Skeletal muscle satellite cell (primary cell): ENCODE results near the gene GPR160.
"Not testable (repeated sequence)": the region's sequence is repeated elsewhere in the genome, so short reads cannot be mapped to it uniquely, and the experiment has no call there.

Source experiments
- H3K27me3 ChIP-seq: 2 replicates; pipeline ENCODE4 v1.7.0; 2013; ENCODE audit warnings: low read length; ENCODE audit not compliant: control insufficient read depth, insufficient read depth
- H3K36me3 ChIP-seq: 2 replicates; pipeline ENCODE4 v1.7.0; 2013; ENCODE audit warnings: mild to moderate bottlenecking, control low read depth, low read length; ENCODE audit not compliant: insufficient read depth
- H3K4me1 ChIP-seq: 2 replicates; pipeline ENCODE4 v1.7.0; 2013; ENCODE audit warnings: low read length; ENCODE audit not compliant: control insufficient read depth, insufficient read depth
- H3K4me2 ChIP-seq: 2 replicates; pipeline ENCODE4 v1.7.0; 2013; ENCODE audit warnings: mild to moderate bottlenecking, low read length
- H3K4me3 ChIP-seq: 2 replicates; pipeline ENCODE4 v1.7.0; 2013; ENCODE audit warnings: low read length
- H3K9ac ChIP-seq: 2 replicates; pipeline ENCODE4 v1.7.0; 2013; ENCODE audit warnings: mild to moderate bottlenecking, low read depth, low read length, moderate library complexity
- H3K9me3 ChIP-seq: replicated peaks from 2 replicates; pipeline ENCODE4 v1.7.0; 2013; ENCODE audit warnings: mild to moderate bottlenecking, control low read depth, low read length

Gene GPR160

DNA sequence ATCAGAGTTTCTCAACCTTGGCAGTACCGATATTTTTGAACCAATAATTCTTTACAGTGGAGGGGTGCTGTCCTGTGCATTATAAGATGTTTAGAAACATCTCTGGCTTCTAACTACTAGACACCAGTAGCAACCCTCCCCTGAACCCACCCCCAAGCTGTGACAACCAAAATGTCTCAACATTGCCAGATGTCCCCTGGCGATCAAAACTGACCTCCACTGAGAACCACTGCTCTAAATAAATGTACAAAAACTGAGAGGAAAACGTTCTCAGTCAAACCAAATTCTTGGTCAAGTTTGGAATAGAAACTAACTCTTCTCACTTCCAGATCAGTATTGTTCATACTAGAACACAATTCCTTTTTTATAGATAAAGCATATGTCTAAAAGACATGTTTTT, 58.5 kb downstream of the GPR160 start:
- Histone ChIP-seq H3K9ac (no peak overlapping the region), H3K4me3 (no peak overlapping the region), H3K4me1 (no peaks in the 10 kb centered on the region), H3K9me3 (no peaks in the 10 kb centered on the region), H3K27me3 (no peaks in the 10 kb centered on the region), H3K36me3 (peaks cover 82% of the 10 kb centered on the region), H3K4me2 (no peak overlapping the region)

DNA sequence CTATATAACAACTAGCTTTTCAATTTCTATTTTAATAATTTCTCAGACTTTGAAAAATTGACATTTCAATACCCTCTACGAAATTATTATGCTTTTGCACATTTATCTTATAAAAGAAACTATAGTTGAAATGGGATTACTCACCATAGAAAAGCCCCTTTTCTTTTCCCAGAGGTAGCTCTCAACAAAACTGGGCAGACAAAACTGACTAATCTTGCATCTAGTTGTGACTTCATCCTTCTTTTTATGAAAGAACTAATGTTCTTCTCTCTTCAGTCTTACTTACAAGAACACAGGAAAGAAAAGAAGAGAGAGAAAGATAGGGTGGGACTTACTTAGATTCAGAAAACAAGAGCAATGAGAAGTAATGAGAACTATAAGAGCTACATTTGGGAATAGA, 61.0 kb downstream of the GPR160 start:
- Histone ChIP-seq H3K4me2 (no peak overlapping the region), H3K4me3 (no peak overlapping the region), H3K9me3 (no peaks in the 10 kb centered on the region), H3K36me3 (peaks cover 93% of the 10 kb centered on the region), H3K9ac (no peak overlapping the region), H3K27me3 (no peaks in the 10 kb centered on the region), H3K4me1 (no peaks in the 10 kb centered on the region)

- Histone ChIP-seq H3K27me3 (no peaks in the 10 kb centered on the region), H3K9me3 (no peaks in the 10 kb centered on the region), H3K9ac (no peak overlapping the region), H3K4me3 (no peak overlapping the region), H3K4me1 (no peaks in the 10 kb centered on the region), H3K36me3 (peaks cover 77% of the 10 kb centered on the region), H3K4me2 (no peak overlapping the region)
Measured at GRCh38 chr3:170100944-170101343, 63.1 kb downstream of the GPR160 start.

DNA sequence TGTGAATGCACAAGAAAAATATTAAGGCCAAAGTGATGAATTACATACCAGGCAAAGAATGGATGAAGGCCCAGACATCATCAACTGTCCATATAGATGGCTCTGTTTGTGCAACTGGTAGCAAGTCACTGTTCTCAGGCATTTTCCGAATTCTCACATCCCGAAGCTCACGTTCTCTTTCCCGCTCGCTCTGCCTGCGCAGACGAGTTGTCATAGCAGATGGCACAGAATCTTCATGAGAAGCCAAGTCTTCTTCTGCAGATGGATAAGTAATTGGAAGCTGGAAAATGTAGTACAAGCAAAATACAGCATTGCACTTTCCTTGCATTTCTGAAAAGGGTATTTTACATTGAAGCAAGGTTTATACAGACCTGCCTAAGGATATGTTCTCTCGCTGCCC, 64.6 kb downstream of the GPR160 start:
- no peaks in the 10 kb centered on the region for H3K9me3 ChIP-seq
- no peak overlapping the region for H3K4me2 ChIP-seq
- no peak overlapping the region for H3K4me3 ChIP-seq
- no peaks in the 10 kb centered on the region for H3K4me1 ChIP-seq
- no peaks in the 10 kb centered on the region for H3K27me3 ChIP-seq
- no peak overlapping the region for H3K9ac ChIP-seq
- H3K36me3 ChIP-seq = peaks cover 62% of the 10 kb centered on the region

DNA sequence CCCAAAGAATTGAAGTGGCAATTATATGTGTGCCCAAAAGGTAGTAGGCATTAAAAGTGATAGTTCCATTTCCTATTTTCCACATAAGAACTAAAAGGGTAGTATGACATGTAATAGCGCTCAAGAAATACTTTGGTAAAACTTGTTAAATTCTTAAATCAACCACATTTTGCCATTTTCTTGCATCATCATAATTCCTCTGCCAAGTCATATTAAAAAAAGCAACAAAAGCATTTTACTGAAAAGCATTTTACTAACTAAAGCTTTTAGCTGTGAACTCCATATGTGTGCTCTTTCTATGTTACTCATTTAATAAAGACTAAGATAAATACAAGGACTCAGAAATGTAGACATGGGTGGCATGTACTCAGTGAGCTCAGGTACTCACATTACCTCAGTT, 70.1 kb downstream of the GPR160 start:
- Histone ChIP-seq H3K4me1 (no peaks in the 10 kb centered on the region), H3K4me2 (no peak overlapping the region), H3K4me3 (no peak overlapping the region), H3K36me3 (peaks cover 28% of the 10 kb centered on the region), H3K9ac (no peak overlapping the region), H3K27me3 (no peaks in the 10 kb centered on the region), H3K9me3 (no peaks in the 10 kb centered on the region)

- H3K9me3 ChIP-seq = no peaks in the 10 kb centered on the region
- H3K36me3 ChIP-seq = peaks cover 29% of the 10 kb centered on the region
- no peaks in the 10 kb centered on the region for H3K27me3 ChIP-seq
- no peak overlapping the region for H3K4me2 ChIP-seq
- H3K9ac ChIP-seq = no peak overlapping the region
- no peak overlapping the region for H3K4me3 ChIP-seq
- H3K4me1 ChIP-seq = no peaks in the 10 kb centered on the region
Measured at GRCh38 chr3:170108955-170109354, 71.2 kb downstream of the GPR160 start.

DNA sequence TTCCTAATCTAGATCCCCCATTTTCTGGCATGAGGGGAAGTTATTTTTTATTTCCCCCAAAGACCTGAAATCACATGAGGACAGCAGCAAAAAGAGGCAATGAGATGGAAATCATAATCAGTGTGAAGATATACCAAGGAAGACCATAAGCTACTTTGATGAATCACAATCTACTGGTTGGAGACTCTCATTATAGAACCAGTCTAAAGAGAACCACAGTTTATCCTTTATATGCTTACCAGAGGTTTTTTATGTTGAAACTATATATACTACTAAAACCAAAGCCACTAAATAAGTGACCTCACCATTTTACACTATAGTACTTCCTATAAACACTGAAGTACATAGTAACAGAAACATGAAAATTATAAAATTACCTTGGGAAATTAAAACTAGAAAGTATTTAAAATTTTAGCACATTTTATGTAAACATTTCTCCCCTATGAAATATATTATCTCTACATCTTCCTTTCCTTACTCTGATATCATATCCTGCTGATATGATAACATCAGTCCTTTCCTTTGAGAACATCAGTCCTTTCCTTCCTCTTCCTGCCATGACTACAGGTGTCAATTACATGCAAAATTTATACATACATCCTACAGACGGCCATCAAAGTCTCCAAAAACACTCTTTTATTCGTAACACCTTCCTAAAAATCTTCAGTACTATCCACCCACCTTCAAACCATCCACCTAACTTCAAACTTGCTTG, 71.9 kb downstream of the GPR160 start:
- no peak overlapping the region for H3K9ac ChIP-seq
- H3K4me3 ChIP-seq = no peak overlapping the region
- no peaks in the 10 kb centered on the region for H3K4me1 ChIP-seq
- H3K27me3 ChIP-seq = no peaks in the 10 kb centered on the region
- H3K9me3 ChIP-seq = no peaks in the 10 kb centered on the region
- H3K4me2 ChIP-seq = no peak overlapping the region
- H3K36me3 ChIP-seq = peaks cover 27% of the 10 kb centered on the region

GRCh38 chr3:170111147-170111771, 73.5 kb downstream of the GPR160 start:
- no peaks in the 10 kb centered on the region for H3K27me3 ChIP-seq
- H3K9me3 ChIP-seq = no peaks in the 10 kb centered on the region
- H3K4me2 ChIP-seq = no peak overlapping the region
- peaks cover 35% of the 10 kb centered on the region for H3K36me3 ChIP-seq
- H3K4me1 ChIP-seq = no peaks in the 10 kb centered on the region
- H3K9ac ChIP-seq = no peak overlapping the region
- H3K4me3 ChIP-seq = no peak overlapping the region

- H3K4me2 ChIP-seq, H3K27me3 ChIP-seq, H3K4me1 ChIP-seq, H3K9me3 ChIP-seq, H3K4me3 ChIP-seq, H3K9ac ChIP-seq: not testable (repeated sequence)
- H3K36me3 ChIP-seq = peaks cover 55% of the 10 kb centered on the region
Measured at GRCh38 chr3:170114165-170114564, 76.4 kb downstream of the GPR160 start.

DNA sequence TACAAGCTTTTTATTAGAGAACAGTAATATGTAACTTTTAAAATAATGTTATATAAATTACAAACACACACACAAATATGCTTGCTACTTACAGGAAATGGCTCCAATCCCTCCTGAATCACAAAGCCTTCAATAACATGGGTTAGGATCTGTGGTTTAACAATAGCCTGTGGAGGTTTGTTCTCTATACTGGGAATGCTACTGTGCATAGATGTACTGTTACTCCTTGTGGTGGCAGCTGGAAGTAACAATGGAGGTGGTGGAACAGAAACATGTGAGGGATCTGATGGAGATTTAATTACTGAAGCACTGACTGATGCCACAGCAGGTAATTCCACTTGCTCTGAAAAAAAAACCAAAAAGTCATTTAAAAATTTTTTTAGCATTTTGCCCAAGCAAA, 79.3 kb downstream of the GPR160 start:
- Histone ChIP-seq H3K36me3 (peaks cover 59% of the 10 kb centered on the region), H3K4me2 (no peak overlapping the region), H3K4me3 (no peak overlapping the region), H3K9ac (no peak overlapping the region), H3K9me3 (no peaks in the 10 kb centered on the region), H3K4me1 (no peaks in the 10 kb centered on the region), H3K27me3 (no peaks in the 10 kb centered on the region)

DNA sequence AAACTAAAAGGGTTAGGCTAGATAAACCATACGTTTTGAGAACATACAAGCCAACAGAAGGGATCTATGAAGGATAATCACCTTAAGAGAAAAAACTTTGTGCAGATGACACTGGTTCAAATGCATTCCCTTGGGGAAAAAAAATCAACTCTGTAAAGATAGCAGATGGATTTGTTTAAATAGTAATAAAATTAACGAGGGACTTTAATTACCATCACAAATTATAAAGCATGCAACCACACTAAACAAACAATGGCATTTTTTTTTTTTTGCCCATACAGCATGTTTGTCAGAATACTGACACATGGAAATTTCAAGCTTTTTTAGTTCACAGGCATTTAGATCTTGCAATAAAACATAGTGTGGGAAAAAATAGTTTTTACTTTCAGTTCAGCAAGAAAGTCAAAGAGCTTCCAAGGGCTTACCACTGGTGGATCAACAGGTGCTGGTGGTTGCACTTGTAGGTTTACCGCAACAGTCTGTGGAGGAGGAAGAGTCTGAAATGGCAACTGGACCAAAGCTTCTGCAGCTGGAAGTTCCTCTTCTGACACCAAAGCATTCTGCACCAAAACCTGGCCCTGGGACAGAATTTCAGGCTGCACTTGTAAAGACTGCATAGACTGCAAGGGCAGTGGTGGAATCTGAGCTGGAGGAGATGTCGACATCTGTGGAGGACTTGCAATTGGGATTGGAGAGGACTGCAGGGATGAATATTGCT, 90.6 kb downstream of the GPR160 start:
- no peak overlapping the region for H3K4me2 ChIP-seq
- no peaks in the 10 kb centered on the region for H3K9me3 ChIP-seq
- H3K27me3 ChIP-seq = no peaks in the 10 kb centered on the region
- H3K9ac ChIP-seq = no peak overlapping the region
- peaks cover 26% of the 10 kb centered on the region for H3K36me3 ChIP-seq
- no peaks in the 10 kb centered on the region for H3K4me1 ChIP-seq
- no peak overlapping the region for H3K4me3 ChIP-seq
